ENCODE measurements around the gene TOM1L2. TPM values are rescaled to one million over a fixed set of nuclear protein-coding genes. Genes with fewer than 3 reads are reported as not detected.

TOM1L2 gene
- total and polyA plus RNA-seq, 8 donors: 20.3 to 28.2 (median 22.2) TPM

- peaks cover 0 to 13% (median 0%) of the 10 kb centered on the region in 3 donors for H3K4me1 ChIP-seq
- no peak for TF ChIP-seq CTCF (IDR thresholded peaks at IDR 0.05)
- FAIRE-seq (no peak), DNase-seq (no peak), ATAC-seq (no peak)
- no peaks in the 10 kb centered on the region for H3K27me3 ChIP-seq
- intact Hi-C loops (cut with DNase I): no loop called here
- no peaks in the 10 kb centered on the region for H3K36me3 ChIP-seq
- no peaks in the 10 kb centered on the region for H3K9me3 ChIP-seq
- 89 to 90% methylated on average over 5 of the region's 5 CpGs for WGBS, 2 donors
- no peak overlapping the region for H3K27ac ChIP-seq
- H3K4me3 ChIP-seq: no peak overlapping the region
Observed at GRCh38 chr17:17947309-17947708, 24.9 kb downstream of the TOM1L2 start.

GRCh38 chr17:17946093-17946492, 26.1 kb downstream of the TOM1L2 start:
- TF ChIP-seq CTCF (IDR thresholded peaks at IDR 0.05): no peak
- Histone ChIP-seq H3K36me3 (no peaks in the 10 kb centered on the region), H3K4me3 (no peak overlapping the region), H3K27me3 (no peaks in the 10 kb centered on the region), H3K4me1 (peaks cover 0 to 13% (median 0%) of the 10 kb centered on the region in 3 donors), H3K27ac (no peak overlapping the region), H3K9me3 (no peaks in the 10 kb centered on the region)
- DNase-seq (no peak), ATAC-seq (no peak), FAIRE-seq (no peak)
- WGBS, 2 donors: 81 to 99% methylated on average over 3 of the region's 3 CpGs
- intact Hi-C loops (cut with DNase I): no loop called here

- Histone ChIP-seq H3K36me3 (no peaks in the 10 kb centered on the region), H3K27me3 (no peaks in the 10 kb centered on the region), H3K4me1 (peaks cover 0 to 13% (median 0%) of the 10 kb centered on the region in 3 donors), H3K27ac (no peak overlapping the region), H3K9me3 (no peaks in the 10 kb centered on the region), H3K4me3 (no peak overlapping the region)
- DNase-seq: no peak
- no peak for TF ChIP-seq CTCF (IDR thresholded peaks at IDR 0.05)
- no peak for FAIRE-seq
- intact Hi-C loops (cut with DNase I): no loop called here
- 96 to 97% methylated on average over 11 of the region's 11 CpGs for WGBS, 2 donors
- ATAC-seq: no peak
Observed at GRCh38 chr17:17944743-17945142, 27.5 kb downstream of the TOM1L2 start.

- Histone ChIP-seq H3K27me3 (no peaks in the 10 kb centered on the region), H3K27ac (no peak overlapping the region), H3K36me3 (no peaks in the 10 kb centered on the region), H3K4me1 (peaks cover 0 to 13% (median 2%) of the 10 kb centered on the region in 3 donors), H3K4me3 (no peak overlapping the region), H3K9me3 (no peaks in the 10 kb centered on the region)
- FAIRE-seq: no peak
- no peak for ATAC-seq
- intact Hi-C loops (cut with DNase I): no loop called here
- no peak for DNase-seq
- TF ChIP-seq CTCF (IDR thresholded peaks at IDR 0.05): no peak
- 88 to 89% methylated on average over 7 of the region's 7 CpGs for WGBS, 2 donors
Observed at GRCh38 chr17:17944242-17944641, 28.0 kb downstream of the TOM1L2 start.

GRCh38 chr17:17943281-17943984, 28.8 kb downstream of the TOM1L2 start:
- DNase-seq (no peak), ATAC-seq (peak in 1 of 4 donors; percentile 20), FAIRE-seq (no peak)
- no peak for TF ChIP-seq CTCF (IDR thresholded peaks at IDR 0.05)
- Histone ChIP-seq H3K27ac (no peak overlapping the region), H3K4me1 (peaks cover 0 to 13% (median 6%) of the 10 kb centered on the region in 3 donors), H3K36me3 (no peaks in the 10 kb centered on the region), H3K27me3 (no peaks in the 10 kb centered on the region), H3K9me3 (no peaks in the 10 kb centered on the region), H3K4me3 (no peak overlapping the region)
- WGBS, 2 donors: 71 to 73% methylated on average over 2 to 3 of the region's 3 CpGs
- intact Hi-C loops (cut with DNase I): no loop called here
